Measurements from ENCODE around the gene DPH6. TPM values are rescaled to one million over a fixed set of nuclear protein-coding genes. Genes with fewer than 3 reads are reported as not detected.

DPH6 gene
- total and polyA plus RNA-seq, 12 donors, result 5.0 to 42.0 (median 15.7) TPM

DNA sequence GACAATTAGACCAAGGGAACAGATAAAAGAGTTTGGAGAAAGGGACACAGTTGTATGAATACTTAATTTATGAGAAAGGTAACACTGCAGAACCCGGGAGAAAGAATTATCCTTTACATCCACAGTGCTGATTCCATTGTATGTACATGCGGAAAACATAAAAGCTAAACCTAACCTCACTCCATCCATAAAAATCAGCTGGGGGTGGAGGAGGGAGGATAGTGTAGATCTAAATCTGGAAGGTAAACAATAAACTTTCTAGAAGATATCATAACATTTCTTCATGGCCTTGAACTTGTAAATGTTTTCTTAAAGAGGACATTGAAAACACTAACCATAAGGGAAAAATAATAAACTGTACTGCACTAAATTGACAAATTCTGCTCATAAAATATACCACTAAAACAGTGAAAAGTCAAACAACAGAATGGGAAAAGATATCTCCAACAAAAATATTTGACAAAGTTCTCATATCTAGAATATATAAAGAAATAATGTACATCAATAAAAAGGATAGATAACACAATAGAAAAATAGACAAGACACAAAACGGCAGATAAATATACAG lies 220.5 kb downstream of the DPH6 start:
- DNase-seq, result no peak
- no peaks in the 10 kb centered on the region for H3K36me3 ChIP-seq (replicated peaks in 1 of 2)
- H3K9me3 ChIP-seq (replicated peaks in 1 of 3), result no peaks in the 10 kb centered on the region
- H3K4me1 ChIP-seq (replicated peaks in 1 of 2), result no peaks in the 10 kb centered on the region
- no peak overlapping the region for H3K27ac ChIP-seq
- intact Hi-C loops (cut with DNase I), result no loop called here
- WGBS, 4 donors, result 71 to 85% (median 82%) methylated on average over 3 of the region's 3 CpGs
- H3K4me3 ChIP-seq, result no peak overlapping the region
- no peaks in the 10 kb centered on the region for H3K27me3 ChIP-seq
- no peak for TF ChIP-seq POLR2A (IDR thresholded peaks at IDR 0.05)
- TF ChIP-seq, protein P1, sequence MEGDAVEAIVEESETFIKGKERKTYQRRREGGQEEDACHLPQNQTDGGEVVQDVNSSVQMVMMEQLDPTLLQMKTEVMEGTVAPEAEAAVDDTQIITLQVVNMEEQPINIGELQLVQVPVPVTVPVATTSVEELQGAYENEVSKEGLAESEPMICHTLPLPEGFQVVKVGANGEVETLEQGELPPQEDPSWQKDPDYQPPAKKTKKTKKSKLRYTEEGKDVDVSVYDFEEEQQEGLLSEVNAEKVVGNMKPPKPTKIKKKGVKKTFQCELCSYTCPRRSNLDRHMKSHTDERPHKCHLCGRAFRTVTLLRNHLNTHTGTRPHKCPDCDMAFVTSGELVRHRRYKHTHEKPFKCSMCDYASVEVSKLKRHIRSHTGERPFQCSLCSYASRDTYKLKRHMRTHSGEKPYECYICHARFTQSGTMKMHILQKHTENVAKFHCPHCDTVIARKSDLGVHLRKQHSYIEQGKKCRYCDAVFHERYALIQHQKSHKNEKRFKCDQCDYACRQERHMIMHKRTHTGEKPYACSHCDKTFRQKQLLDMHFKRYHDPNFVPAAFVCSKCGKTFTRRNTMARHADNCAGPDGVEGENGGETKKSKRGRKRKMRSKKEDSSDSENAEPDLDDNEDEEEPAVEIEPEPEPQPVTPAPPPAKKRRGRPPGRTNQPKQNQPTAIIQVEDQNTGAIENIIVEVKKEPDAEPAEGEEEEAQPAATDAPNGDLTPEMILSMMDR (IDR thresholded peaks at IDR 0.05), result no peak

DNA sequence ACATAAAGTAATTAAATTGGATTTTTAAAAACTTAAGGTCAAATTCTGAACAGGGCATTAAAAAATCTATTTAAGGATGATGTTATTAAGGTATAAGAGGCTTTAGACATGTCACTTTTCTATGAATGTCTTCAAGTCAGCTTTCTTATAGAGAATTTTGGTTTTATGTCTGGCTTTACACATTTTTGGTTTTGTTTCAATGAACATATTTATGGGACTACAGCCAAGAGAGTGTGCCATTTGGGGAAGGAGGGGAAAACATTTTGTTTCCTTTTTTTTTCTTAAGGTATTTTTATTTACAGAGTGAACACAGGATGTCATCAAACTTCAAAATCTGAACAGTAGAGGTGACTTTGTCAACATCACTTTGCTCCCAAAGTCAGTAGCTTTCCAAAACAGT lies 222.8 kb downstream of the DPH6 start:
- DNase-seq, result no peak
- Histone ChIP-seq H3K27ac (no peak overlapping the region), H3K9me3 (replicated peaks in 1 of 3) (no peaks in the 10 kb centered on the region), H3K36me3 (replicated peaks in 1 of 2) (no peaks in the 10 kb centered on the region), H3K4me3 (no peak overlapping the region), H3K27me3 (no peaks in the 10 kb centered on the region), H3K4me1 (replicated peaks in 1 of 2) (no peaks in the 10 kb centered on the region)
- TF ChIP-seq POLR2A (IDR thresholded peaks at IDR 0.05), result no peak
- TF ChIP-seq, protein P1 (IDR thresholded peaks at IDR 0.05), result no peak
- intact Hi-C loops (cut with DNase I), result no loop called here

DNA sequence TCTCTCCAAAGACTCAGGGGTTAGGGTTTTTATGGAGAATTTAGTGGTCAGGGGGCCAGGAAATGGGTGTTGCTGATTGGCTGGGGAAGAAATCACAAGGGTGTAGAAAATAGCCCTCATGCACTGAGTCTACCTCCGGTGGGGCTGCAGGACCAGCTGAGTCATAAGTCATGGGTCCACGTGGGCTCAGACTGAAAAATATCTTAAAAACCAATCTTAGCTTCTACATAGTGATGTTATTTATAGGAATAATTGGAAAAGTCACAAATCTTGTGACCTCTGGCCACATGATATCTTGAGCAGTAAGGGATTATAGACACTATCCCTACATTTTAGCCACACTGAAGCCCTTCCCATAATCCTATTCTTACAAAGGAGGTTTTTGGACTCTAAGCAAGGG lies 224.0 kb downstream of the DPH6 start:
- intact Hi-C loops (cut with DNase I), result no loop called here
- H3K4me3 ChIP-seq, result no peak overlapping the region
- WGBS, 4 donors, result 88 to 95% (median 93%) methylated on average over 2 of the region's 2 CpGs
- DNase-seq, result no peak
- no peaks in the 10 kb centered on the region for H3K4me1 ChIP-seq (replicated peaks in 1 of 2)
- H3K36me3 ChIP-seq (replicated peaks in 1 of 2), result no peaks in the 10 kb centered on the region
- H3K27ac ChIP-seq, result no peak overlapping the region
- no peak for TF ChIP-seq POLR2A (IDR thresholded peaks at IDR 0.05)
- TF ChIP-seq, protein P1 (IDR thresholded peaks at IDR 0.05), result no peak
- H3K27me3 ChIP-seq, result no peaks in the 10 kb centered on the region
- H3K9me3 ChIP-seq (replicated peaks in 1 of 3), result no peaks in the 10 kb centered on the region

DNA sequence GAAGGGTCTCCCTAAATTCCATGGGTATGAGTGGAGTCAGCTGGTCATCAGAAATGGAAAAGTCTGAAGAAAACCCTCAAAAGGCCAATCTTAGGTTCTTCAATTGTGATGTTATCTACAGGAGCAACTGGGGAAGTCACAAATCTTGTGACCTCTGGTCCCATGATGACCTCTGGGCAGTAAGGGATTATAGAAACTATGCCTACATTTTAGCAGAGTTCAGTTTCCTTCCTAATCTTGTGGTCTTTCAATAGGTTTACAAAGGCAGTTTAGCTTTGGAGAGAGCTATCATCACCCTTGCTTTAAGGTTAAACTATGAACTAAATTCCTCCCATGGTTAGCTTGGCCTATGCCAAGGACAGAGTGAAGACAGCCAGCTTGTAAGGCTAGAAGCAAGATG lies 225.1 kb downstream of the DPH6 start:
- Histone ChIP-seq H3K27ac (no peak overlapping the region), H3K9me3 (replicated peaks in 1 of 3) (no peaks in the 10 kb centered on the region), H3K27me3 (no peaks in the 10 kb centered on the region), H3K36me3 (replicated peaks in 1 of 2) (no peaks in the 10 kb centered on the region), H3K4me1 (replicated peaks in 1 of 2) (no peaks in the 10 kb centered on the region), H3K4me3 (no peak overlapping the region)
- no peak for DNase-seq
- intact Hi-C loops (cut with DNase I), result no loop called here
- no peak for TF ChIP-seq POLR2A (IDR thresholded peaks at IDR 0.05)
- TF ChIP-seq, protein P1 (IDR thresholded peaks at IDR 0.05), result no peak

Small RNA genes within 50 kb of the gene (microRNA-seq; reads per million reads assigned to microRNA genes)
- gene MIR3942, result 0 to 0.45 (median 0) reads per million in 3 donors

Small RNA genes within 50 kb of the gene (small RNA-seq; reads per million reads assigned to genes)
- gene AC019288.1 (0 reads per million in 2 donors), gene MIR3942 (0 reads per million in 2 donors)
